LHCN-M2 (cell line): ENCODE measurements around the gene KIF6. TPM values are rescaled to one million over a fixed set of nuclear protein-coding genes. Genes with fewer than 3 reads are reported as not detected.

Experiments
- DNase-seq: peaks from one replicate; pipeline ENCODE4 v3.0.0-alpha.2; 2012; ENCODE audit warnings: low read depth
- total RNA-seq: library from RNA; depleted of rRNA; stranded (reverse); fragments of >200 nt; gene quantifications from 2 replicates; pipeline ENCODE4 v1.2.3, GENCODE V29; 2014

Gene KIF6
- total RNA-seq, 1 experiment from 2014 or later = not detected

DNA sequence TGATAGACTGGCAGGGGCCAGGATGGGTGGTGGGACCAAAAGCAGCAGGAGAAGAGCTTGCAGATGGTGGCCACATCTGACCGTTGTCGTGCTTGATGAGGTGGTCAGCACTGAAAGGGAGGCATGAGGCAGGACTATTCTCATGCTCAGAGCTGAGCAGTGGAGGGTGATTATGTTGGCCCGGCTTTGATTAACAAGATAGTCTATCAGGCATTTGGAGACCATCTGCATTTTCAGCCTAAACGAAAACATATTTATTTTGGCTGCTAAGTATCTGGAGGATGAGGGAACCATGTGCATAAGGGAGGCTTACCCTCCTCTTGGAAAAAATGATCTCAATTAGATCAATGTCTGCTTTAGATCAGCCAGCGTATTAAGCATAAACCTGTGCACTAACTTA, 261.1 kb downstream of the KIF6 start:
- DNase-seq = no peak

- no peak for DNase-seq
Observed at GRCh38 chr6:39453956-39454524, 271.2 kb downstream of the KIF6 start.

DNA sequence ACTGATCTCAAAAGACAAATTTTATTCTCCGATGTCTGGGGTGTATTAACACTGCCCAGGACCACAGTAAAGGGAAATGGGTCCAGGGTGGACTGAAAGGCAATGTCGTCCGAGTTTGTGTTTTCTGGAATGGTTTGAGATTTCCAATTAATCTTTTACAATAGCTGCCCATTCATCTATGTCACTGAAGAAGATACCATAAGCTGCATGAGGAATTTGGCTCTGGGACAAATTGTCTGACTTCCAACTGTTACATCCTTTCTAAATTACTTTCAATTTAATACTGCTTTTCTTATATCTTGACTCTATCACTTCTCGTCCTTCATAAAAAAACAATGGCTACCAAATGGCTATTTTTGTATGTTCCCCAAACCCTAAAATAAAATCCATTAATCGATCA, 272.0 kb downstream of the KIF6 start:
- no peak for DNase-seq

DNA sequence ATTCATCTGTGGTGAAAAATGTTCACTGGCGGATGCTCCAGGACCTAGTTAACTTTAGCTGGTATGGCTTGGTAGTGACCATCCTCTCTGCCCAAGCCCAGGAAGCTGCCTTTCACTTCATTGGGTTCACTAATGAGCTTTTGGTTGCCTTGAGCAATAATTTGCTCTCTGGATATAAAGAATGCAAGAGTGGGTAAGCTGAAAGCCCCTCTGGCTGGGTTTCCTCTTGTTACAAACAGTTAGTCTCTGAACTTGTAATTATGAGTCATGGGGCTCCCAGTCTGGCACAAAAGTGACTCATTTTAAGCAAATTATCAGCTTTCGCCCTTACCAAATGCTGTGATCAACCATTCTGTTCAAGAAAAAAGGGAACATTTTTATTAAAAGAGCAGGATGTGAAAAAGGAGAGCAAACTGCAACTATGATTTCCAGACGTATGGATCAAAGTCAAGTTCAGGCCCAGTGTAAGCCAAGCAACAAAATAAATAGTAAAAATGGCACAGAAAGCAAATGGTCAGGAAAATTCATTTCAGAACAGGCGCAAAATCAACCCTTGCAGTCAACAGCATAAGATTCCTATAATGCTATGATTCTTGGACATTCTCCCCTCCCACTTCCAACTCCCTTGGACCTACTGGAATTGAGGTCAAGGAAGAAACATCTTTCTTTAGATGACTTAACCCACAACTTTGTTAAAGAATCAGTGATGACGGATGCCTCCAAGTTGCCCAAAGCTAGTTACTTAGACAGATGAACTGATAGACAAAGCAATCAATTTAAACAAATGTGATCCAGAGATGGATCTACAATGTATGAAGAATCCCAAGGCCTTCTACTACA, 272.7 kb downstream of the KIF6 start:
- DNase-seq = no peak

GRCh38 chr6:39451831-39452230, 273.4 kb downstream of the KIF6 start:
- DNase-seq = no peak

DNA sequence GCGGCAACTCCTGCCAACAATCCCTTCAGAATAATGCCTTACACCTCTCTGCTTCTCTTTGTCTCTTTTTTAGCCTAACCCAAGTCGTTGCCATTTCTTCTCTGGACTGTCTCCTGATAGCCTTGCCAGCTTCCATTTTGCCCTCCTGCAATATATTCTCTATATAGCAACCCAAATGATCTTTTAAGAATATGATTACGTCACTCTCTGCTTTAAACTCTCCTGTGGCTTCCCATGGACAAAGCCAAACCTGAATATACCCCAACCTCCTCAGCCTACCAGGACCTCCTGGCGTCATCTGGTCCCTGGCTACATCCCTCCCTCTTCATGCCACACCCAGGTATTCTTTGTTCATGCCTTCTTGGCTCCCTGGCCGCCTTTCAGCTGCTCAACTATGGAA, 276.2 kb downstream of the KIF6 start:
- DNase-seq = no peak

- no peak for DNase-seq
Observed at GRCh38 chr6:39446909-39447308, 278.3 kb downstream of the KIF6 start.

GRCh38 chr6:39445667-39446066, 279.5 kb downstream of the KIF6 start:
- no peak for DNase-seq

- DNase-seq = no peak
Observed at GRCh38 chr6:39444479-39445019, 280.7 kb downstream of the KIF6 start.

DNA sequence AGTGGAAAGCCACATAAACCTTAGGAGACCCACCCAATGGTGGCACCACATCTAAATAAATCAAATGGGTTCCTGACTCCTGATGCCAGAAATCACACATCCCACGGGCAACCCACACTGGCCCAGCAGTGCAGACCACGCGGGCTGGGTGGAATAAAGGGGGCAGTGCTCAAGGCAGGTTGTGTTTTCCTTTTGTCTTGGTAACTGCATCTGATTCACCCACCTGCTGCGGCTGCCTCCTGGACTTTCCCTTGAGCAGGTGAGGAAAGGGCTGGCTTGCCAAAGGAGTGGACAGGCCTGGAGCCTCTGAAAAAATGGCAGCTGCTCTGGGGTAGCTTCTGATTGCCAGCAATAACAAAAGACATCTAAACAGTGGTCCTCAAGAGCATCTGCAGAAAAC, 283.2 kb downstream of the KIF6 start:
- no peak for DNase-seq

DNA sequence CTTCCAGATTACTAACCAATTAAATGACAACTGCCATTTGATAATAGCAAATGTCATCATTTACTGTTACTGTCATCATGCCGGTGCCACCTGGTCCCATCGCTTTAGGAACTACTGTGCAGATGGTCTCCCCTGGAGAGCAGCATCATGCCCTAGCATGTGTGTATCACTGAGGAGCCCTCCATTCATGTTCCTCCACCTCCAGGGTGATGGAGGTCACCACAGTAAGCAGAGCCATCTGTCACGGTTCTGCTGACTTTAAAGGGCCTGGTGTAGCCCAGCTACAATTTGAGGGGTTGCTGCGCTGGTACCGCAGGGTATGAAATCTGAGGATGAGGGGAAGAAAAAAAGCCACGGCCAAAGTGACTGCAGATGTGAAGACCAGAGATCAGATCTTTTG, 283.9 kb downstream of the KIF6 start:
- no peak for DNase-seq

DNA sequence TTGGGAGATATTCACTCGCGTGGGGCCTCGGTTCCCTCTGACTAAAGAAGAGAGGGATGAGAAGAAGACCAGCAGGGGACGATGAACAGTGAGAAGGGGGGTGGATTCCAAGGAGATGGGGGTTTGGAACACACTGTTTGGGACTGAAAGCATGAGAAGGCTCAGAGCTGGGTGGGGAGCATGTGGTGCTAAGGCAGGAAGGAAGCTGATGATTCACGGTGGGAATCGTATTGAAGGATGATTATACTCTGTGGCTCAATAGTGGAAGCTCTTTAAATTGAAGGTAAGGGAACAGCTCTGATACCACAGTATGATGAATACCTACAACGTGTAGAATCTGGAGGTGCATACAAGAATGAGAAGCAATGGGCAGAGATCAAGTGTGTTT, 285.2 kb downstream of the KIF6 start:
- DNase-seq = no peak

DNA sequence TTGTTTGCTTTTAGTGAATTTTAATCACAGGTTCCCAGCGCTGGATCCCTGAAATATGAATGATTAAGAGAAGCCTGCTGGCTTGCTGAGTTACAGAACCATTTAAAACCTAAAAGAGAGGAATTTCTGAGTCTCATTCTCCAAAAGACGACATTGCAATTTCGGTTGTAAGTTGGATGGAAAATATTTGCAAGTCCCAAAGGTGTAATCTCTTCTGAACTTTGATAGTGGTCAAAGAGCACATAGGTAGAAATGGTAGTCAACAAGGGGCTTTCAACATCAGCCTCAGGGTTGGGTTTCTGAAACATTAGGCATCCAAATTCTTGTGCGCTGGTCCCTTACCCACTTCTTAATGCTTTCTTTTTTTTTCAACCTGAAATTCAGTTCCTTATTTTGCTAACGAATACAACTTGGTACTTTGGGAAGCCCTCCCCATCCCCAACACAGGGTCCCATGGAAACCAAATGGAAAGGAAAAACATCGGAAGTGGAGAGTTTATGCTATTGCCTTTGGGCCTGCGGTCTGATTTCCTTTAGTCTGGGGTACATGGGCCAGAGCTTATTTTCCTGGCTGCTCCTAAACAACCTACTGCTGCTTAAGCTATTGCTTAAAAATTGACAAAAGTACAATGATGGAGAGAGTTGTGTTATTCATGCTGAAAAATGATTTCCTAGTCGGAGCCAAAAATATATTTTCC, 285.7 kb downstream of the KIF6 start:
- DNase-seq = no peak

DNA sequence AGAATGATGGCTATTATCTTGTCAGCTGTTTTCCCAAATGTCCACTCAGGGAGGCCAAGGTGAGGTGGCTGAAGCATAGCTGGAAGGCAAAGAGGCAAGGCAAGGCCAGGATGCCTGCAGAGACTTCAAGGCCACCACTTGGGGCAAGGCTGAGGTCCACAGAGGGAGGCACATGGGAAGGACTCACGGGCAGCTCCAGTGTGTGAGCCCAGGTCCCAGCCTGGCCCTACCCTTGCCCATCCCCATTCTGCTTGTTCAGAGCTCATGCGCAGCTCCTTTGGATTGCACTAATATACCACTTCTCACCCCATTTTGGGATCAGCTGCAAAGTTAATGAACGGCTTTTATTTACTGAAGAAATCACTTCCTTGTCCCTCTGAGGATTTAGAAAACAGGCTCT, 291.6 kb downstream of the KIF6 start:
- DNase-seq = no peak

DNA sequence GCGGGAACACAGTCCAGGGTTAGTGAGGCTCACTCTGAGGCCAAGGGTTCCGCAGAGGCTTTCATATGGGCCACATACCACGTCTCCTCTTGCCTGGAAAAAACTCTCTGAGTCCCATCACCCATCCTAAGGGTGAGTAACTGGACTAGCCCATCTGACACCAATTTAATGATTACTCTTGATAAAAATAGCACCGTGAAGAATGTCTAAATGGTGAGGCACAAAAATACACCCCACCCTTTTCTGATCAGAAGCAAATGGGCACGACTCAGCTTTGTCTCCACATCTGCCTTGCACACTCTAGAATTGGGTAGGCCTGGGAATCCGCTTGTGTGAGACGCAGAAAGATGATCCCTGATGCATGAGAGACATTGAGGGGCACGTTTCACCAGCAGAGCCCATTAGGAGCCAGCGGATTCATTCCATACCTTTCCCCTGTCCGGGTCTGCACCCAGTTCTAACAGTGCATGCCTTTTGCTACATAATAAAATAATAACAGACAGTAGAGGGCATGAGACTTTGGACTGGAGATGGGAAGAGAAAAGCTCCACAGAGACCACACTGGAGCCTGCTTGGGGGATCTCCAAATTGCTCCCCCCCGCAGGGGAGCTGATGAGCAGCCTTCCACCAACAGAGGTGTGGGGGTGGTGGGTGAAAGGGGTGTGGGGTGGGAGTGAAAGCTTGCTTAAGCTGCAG, 292.7 kb downstream of the KIF6 start:
- DNase-seq = no peak

- no peak for DNase-seq
Observed at GRCh38 chr6:39430871-39431523, 294.2 kb downstream of the KIF6 start.

GRCh38 chr6:39430446-39430845, 294.8 kb downstream of the KIF6 start:
- no peak for DNase-seq

GRCh38 chr6:39428816-39429215, 296.4 kb downstream of the KIF6 start:
- DNase-seq = no peak

DNA sequence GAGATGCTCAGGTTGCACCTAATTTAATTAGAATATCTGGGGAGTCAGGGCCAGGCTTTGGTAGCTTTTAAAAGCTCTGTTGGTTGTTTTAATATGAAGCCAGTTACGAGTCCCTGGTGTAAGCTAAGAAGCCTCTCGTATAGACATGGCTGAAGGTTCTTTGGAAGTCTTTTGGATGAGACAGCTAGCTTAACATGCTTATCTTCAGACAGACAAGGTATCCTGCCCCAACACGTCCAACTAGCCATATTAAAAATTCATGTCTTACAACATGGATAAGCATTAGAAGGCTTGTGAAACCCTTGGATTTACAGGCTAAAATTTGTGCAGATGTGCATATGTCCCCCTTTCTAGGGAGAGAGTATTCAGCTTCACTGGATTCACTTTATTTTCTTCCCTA, 297.1 kb downstream of the KIF6 start:
- DNase-seq = no peak

GRCh38 chr6:39426073-39426456, 299.1 kb downstream of the KIF6 start:
- peak; percentile 18 for DNase-seq

DNA sequence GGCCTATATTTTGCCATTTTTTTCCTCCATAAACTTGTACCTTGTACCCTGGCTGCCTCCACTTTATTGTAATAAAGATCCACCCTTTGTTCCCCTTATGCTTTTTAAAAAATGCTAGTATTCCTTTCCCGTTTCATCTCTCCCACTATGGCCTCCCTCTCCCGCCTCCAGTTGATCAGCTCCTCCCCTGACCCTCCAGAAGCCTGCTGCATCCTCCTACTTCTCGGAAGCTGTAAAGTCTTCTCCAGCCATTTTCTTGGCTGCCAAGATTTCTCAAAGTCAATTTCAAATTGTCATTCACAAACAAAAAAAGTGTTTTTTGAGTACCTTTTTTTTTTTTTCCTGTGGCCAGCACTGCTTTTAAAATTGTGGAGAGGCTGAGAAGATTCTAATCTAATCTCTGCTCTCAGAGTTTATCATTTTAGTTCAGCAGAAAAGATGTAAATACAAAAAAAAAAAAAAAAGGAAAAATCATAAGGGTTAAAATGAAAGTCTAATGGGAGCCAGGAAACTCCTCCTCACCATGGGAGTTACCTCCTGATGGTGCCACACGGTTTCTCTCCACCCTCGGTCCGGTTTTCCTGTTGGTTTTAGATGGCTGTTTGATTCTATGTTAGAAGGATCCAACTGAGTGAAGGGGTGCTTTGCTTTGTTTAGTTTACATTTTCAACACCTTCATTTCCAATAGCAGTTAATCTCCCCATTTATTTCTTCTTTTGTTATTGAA, 299.7 kb downstream of the KIF6 start:
- DNase-seq = no peak
